ENCODE results near the gene GNB3. TPM values are rescaled to one million over a fixed set of nuclear protein-coding genes. Genes with fewer than 3 reads are reported as not detected.

Gene GNB3
- total and polyA plus RNA-seq, 2 of the 4 experiments (the other 2 are of a cell fraction) = 0.72 to 20.5 TPM

GRCh38 chr12:6831450-6831995, 9.2 kb upstream of the GNB3 start:
- H3K14ac ChIP-seq (replicated peaks; ENCODE audit: low read depth, low read length) = no peak overlapping the region
- no peak overlapping the region for H4K8ac ChIP-seq (ENCODE audit: low read depth in 2 of 2, low read length in 2 of 2)
- BruUV-seq (replicated peaks) = no TSS peak
- dilution Hi-C loops (cut with HindIII; ENCODE audit: low sequenced_read_pairs, unreplicated experiment) (no loop called here), in situ Hi-C loops (cut with MboI; ENCODE audit: low sequenced_read_pairs) (no loop called here), intact Hi-C loops (cut with micrococcal nuclease) (no loop called here)
- no peak overlapping the region for H2BK20ac ChIP-seq (ENCODE audit: low read depth, low read length)
- H3K9ac ChIP-seq (ENCODE audit: low read depth, low read length) = no peak overlapping the region
- H3K18ac ChIP-seq (ENCODE audit: low read depth, low read length) = no peak overlapping the region
- WGBS, 2 experiments (ENCODE audit: extremely low coverage in 2 of 2, insufficient read length in 1 of 2) = 88% methylated on average over 5 of the region's 12 CpGs; no CpG with 5 or more reads in 1 of the 2 experiments
- no peak overlapping the region for H3K4me3 ChIP-seq (ENCODE audit: insufficient read depth, low read depth, low read length)
- ATAC-seq (ENCODE audit: low read depth) = no peak
- no peak overlapping the region for H2BK5ac ChIP-seq (ENCODE audit: low read depth, low read length, poor library complexity, severe bottlenecking)
- no peak overlapping the region for H2BK120ac ChIP-seq (ENCODE audit: low read depth, low read length)
- no peaks in the 10 kb centered on the region for H3K9me3 ChIP-seq (ENCODE audit: control insufficient read depth, insufficient read depth, low read length)
- H3K4me1 ChIP-seq (ENCODE audit: control insufficient read depth, insufficient read depth, low read length) = peaks cover 10% of the 10 kb centered on the region
- no peak overlapping the region for H3K4ac ChIP-seq (ENCODE audit: low read depth, low read length)
- no peak overlapping the region for H3K27ac ChIP-seq (ENCODE audit: insufficient read depth, low read length)
- peaks cover 17 to 64% of the 10 kb centered on the region in 2 experiments for H3K79me1 ChIP-seq (ENCODE audit: low read depth in 1 of 2, low read length in 2 of 2)
- no peak overlapping the region for H2AK9ac ChIP-seq (replicated peaks; ENCODE audit: low read depth, low read length, poor library complexity)
- no peak for DNase-seq
- peaks cover 39% of the 10 kb centered on the region for H3K36me3 ChIP-seq (ENCODE audit: control insufficient read depth, insufficient read depth, low read length)
- no peak overlapping the region; the same call in 1 of the 2 replicates for H3K23ac ChIP-seq (ENCODE audit: low read depth, low read length)
- no peak overlapping the region for H2AFZ ChIP-seq (replicated peaks; ENCODE audit: low read length, poor library complexity)
- no peaks in the 10 kb centered on the region for H3K27me3 ChIP-seq (ENCODE audit: control insufficient read depth, insufficient read depth, low read length)
- no peak overlapping the region for H3K4me2 ChIP-seq (ENCODE audit: low read depth, low read length)
- POLR2A ChIA-PET (ENCODE audit: unreplicated experiment) = no interaction called here
- no peak overlapping the region for H4K5ac ChIP-seq (ENCODE audit: low read depth, low read length)
- peaks cover 12% of the 10 kb centered on the region for H4K20me1 ChIP-seq (ENCODE audit: insufficient read depth, low read length)
- H3K9me1 ChIP-seq (ENCODE audit: insufficient read depth, low read length) = peaks cover 6% of the 10 kb centered on the region; the same call in 1 of the 2 replicates
- H4K91ac ChIP-seq (ENCODE audit: insufficient read depth, low read depth, low read length) = no peak overlapping the region
- no peak overlapping the region for H2BK15ac ChIP-seq (ENCODE audit: low read depth, low read length)
- H2AK5ac ChIP-seq (ENCODE audit: low read depth, low read length) = no peak overlapping the region
- H3K56ac ChIP-seq (ENCODE audit: extremely low read depth, insufficient read depth, low read length) = no peak overlapping the region
- CTCF ChIA-PET = no interaction called here
- no peak for TF ChIP-seq BHLHE40 (IDR thresholded peaks at IDR 0.05; ENCODE audit: low read depth, low read length)
- TF ChIP-seq, protein P1, sequence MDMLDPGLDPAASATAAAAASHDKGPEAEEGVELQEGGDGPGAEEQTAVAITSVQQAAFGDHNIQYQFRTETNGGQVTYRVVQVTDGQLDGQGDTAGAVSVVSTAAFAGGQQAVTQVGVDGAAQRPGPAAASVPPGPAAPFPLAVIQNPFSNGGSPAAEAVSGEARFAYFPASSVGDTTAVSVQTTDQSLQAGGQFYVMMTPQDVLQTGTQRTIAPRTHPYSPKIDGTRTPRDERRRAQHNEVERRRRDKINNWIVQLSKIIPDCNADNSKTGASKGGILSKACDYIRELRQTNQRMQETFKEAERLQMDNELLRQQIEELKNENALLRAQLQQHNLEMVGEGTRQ (IDR thresholded peaks at IDR 0.05; ENCODE audit: low read depth, low read length) = no peak
- TF ChIP-seq MXI1 (IDR thresholded peaks at IDR 0.05; ENCODE audit: borderline replicate concordance, low read depth, low read length) = no peak
- TF ChIP-seq ELK1 (IDR thresholded peaks at IDR 0.05; ENCODE audit: borderline replicate concordance, low read depth, low read length) = no peak
- no peak for TF ChIP-seq NFE2L2 (IDR thresholded peaks at IDR 0.05; ENCODE audit: low read depth, low read length)
- no peak for TF ChIP-seq POLR2A (IDR thresholded peaks at IDR 0.05; ENCODE audit: low read depth, low read length)
- TF ChIP-seq FOS (IDR thresholded peaks at IDR 0.05; ENCODE audit: low read depth, low read length) = no peak
- TF ChIP-seq CHD1 (IDR thresholded peaks at IDR 0.05; ENCODE audit: low read depth, low read length) = no peak
- TF ChIP-seq RAD21 (IDR thresholded peaks at IDR 0.05; ENCODE audit: low read length) = no peak
- TF ChIP-seq CEBPB (IDR thresholded peaks at IDR 0.05; ENCODE audit: low read depth, low read length) = no peak
- TF ChIP-seq RFX5 (IDR thresholded peaks at IDR 0.05; ENCODE audit: low read depth, low read length) = no peak
- TF ChIP-seq MAFK (IDR thresholded peaks at IDR 0.05; ENCODE audit: low read depth, low read length) = no peak
